SU-DHL-6 (cell line): ENCODE measurements around the gene TRAPPC2.

Experiments used
- H2AFZ ChIP-seq: fragments of 200-600 bp; sonication (generic); 2 replicates; pipeline ENCODE4 v1.6.1; 2014; ENCODE audit warnings: low read depth, mild to moderate bottlenecking, moderate library complexity, mixed read lengths, antibody characterized with exemption, low read length; ENCODE audit not compliant: severe bottlenecking
- H3F3A ChIP-seq: fragments of 200-600 bp; shearing (Covaris generic); 2 replicates; pipeline ENCODE4 v1.6.0; 2016; ENCODE audit warnings: antibody characterized with exemption, mild to moderate bottlenecking; ENCODE audit not compliant: insufficient read depth
- H3K27ac ChIP-seq: fragments of 200-600 bp; sonication (generic); 2 replicates; pipeline ENCODE4 v1.5.1; 2016; ENCODE audit warnings: low read depth, mild to moderate bottlenecking, low read length, moderate library complexity, mixed read lengths
- H3K27me3 ChIP-seq: fragments of 200-600 bp; sonication (generic), shearing (Covaris generic); 2 replicates; pipeline ENCODE4 v1.6.0; 2014; ENCODE audit warnings: mild to moderate bottlenecking, low read length
- H3K36me3 ChIP-seq: fragments of 200-600 bp; sonication (generic); 2 replicates; pipeline ENCODE4 v1.6.1; 2014; ENCODE audit warnings: mild to moderate bottlenecking, low read length, mixed read lengths
- H3K4me2 ChIP-seq: fragments of 300-600, 200-600 bp; shearing (Covaris generic), sonication (generic); 2 replicates; pipeline ENCODE4 v1.6.0; 2014; ENCODE audit warnings: low read length, low read depth, mild to moderate bottlenecking; ENCODE audit not compliant: poor library complexity, severe bottlenecking
- H3K4me3 ChIP-seq: fragments of 200-600 bp; sonication (generic); 2 replicates; pipeline ENCODE4 v1.5.1; 2014; ENCODE audit warnings: antibody characterized with exemption, low read length, mild to moderate bottlenecking, mixed read lengths; ENCODE audit not compliant: insufficient read depth, poor library complexity, severe bottlenecking
- H3K79me2 ChIP-seq: fragments of 200-600 bp; sonication (generic); 2 replicates; pipeline ENCODE4 v1.6.1; 2014; ENCODE audit warnings: mild to moderate bottlenecking, low read length, moderate library complexity; ENCODE audit not compliant: insufficient read depth
- H3K9ac ChIP-seq: fragments of 200-600 bp; sonication (generic); 2 replicates; pipeline ENCODE4 v1.7.0; 2014; ENCODE audit warnings: mild to moderate bottlenecking, low read length
- H3K9me2 ChIP-seq: fragments of 200-600 bp; sonication (generic); replicated peaks from 2 replicates; pipeline ENCODE4 v1.6.1; 2014; ENCODE audit warnings: low read length; ENCODE audit not compliant: insufficient read depth
- H3K9me3 ChIP-seq: fragments of 200-600 bp; sonication (generic); 2 replicates; pipeline ENCODE4 v1.6.1; 2014; ENCODE audit warnings: low read length, mixed read lengths; ENCODE audit not compliant: insufficient read depth
- H4K20me1 ChIP-seq: fragments of 200-600 bp; sonication (generic); 2 replicates; pipeline ENCODE4 v1.6.1; 2014; ENCODE audit warnings: low read depth, mild to moderate bottlenecking, antibody characterized with exemption, low read length, moderate library complexity, mixed read lengths
- EZH2phosphoT487 ChIP-seq: fragments of 200-600 bp; sonication (generic), shearing (Covaris generic); conservative IDR thresholded peaks from 2 replicates; pipeline ENCODE4 v1.6.1; 2018; ENCODE audit warnings: mild to moderate bottlenecking, antibody characterized with exemption, low read length, moderate library complexity, mixed read lengths
- TF ChIP-seq, protein P1 (sequence below): fragments of 200-600 bp; sonication (generic); IDR thresholded peaks from one replicate; pipeline ENCODE4 v1.5.1; 2017; ENCODE audit warnings: antibody characterized with exemption, mild to moderate bottlenecking, low read length, moderate library complexity; ENCODE audit not compliant: insufficient read depth, poor library complexity, severe bottlenecking

The TRAPPC2 gene

DNA sequence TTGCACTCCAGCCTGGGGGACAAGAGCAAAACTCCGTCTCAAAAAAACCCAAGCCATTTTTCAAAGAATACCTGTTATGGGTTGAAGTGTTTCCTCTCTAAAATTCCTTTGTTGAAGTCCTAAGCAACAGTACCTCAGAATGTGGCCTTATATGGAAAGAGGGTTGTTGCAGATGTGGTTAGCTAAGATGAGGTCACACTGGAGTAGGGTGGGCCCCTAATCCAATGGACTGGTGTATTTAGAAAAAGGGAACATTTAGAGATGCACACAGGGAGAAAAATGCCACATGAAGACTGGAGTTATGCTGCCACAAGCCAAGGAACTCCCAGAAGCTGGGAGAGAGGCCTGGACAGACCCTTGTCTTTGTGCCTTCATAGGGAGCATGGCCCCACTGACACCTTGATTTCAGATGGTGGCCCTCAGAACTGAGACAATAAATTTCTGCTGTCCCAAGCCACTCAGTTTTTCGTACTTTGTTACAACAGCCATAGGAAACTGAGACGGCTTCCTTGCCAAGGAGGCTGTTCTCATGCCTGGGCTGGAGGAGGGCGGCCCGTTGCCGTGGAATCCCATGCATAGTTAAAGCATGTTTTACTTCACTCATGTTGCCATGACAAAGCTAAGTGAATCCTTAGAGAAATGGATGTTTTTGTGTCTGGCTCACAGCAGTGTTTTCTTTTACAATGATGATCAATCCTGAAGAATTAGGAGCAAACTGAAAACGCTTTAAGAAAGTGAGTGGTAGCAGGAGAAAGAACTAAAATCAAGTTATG, 16.5 kb downstream of the TRAPPC2 start:
- Histone ChIP-seq H3K27me3 (no peaks in the 10 kb centered on the region), H4K20me1 (no peaks in the 10 kb centered on the region), H3K4me3 (no peak overlapping the region), H3K4me2 (no peak overlapping the region), H3K9ac (no peak overlapping the region), H3K36me3 (peaks cover 4% of the 10 kb centered on the region; the same call in 1 of the 2 replicates), H2AFZ (no peak overlapping the region), H3K9me2 (no peaks in the 10 kb centered on the region), H3K9me3 (no peaks in the 10 kb centered on the region), H3K79me2 (peaks cover 32% of the 10 kb centered on the region), H3F3A (no peaks in the 10 kb centered on the region), H3K27ac (no peak overlapping the region)
- TF ChIP-seq EZH2phosphoT487, result no peak
- TF ChIP-seq, protein P1, sequence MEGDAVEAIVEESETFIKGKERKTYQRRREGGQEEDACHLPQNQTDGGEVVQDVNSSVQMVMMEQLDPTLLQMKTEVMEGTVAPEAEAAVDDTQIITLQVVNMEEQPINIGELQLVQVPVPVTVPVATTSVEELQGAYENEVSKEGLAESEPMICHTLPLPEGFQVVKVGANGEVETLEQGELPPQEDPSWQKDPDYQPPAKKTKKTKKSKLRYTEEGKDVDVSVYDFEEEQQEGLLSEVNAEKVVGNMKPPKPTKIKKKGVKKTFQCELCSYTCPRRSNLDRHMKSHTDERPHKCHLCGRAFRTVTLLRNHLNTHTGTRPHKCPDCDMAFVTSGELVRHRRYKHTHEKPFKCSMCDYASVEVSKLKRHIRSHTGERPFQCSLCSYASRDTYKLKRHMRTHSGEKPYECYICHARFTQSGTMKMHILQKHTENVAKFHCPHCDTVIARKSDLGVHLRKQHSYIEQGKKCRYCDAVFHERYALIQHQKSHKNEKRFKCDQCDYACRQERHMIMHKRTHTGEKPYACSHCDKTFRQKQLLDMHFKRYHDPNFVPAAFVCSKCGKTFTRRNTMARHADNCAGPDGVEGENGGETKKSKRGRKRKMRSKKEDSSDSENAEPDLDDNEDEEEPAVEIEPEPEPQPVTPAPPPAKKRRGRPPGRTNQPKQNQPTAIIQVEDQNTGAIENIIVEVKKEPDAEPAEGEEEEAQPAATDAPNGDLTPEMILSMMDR, result no peak

GRCh38 chrX:13716905-13717304, 17.5 kb downstream of the TRAPPC2 start:
- no peaks in the 10 kb centered on the region for H4K20me1 ChIP-seq

GRCh38 chrX:13716455-13716854, 18.0 kb downstream of the TRAPPC2 start:
- Histone ChIP-seq H3K4me2 (no peak overlapping the region), H3K36me3 (peaks cover 4% of the 10 kb centered on the region; the same call in 1 of the 2 replicates), H4K20me1 (no peaks in the 10 kb centered on the region), H3K4me3 (no peak overlapping the region), H3K9ac (no peak overlapping the region), H3K27ac (no peak overlapping the region), H3F3A (no peaks in the 10 kb centered on the region), H3K27me3 (no peaks in the 10 kb centered on the region), H3K79me2 (peaks cover 23% of the 10 kb centered on the region), H3K9me2 (no peaks in the 10 kb centered on the region), H3K9me3 (no peaks in the 10 kb centered on the region), H2AFZ (no peak overlapping the region)
- no peak for TF ChIP-seq EZH2phosphoT487
- TF ChIP-seq, protein P1, result no peak

More at GRCh38 chrX:13716905-13717304, 17.5 kb downstream of the TRAPPC2 start:
- peaks cover 25% of the 10 kb centered on the region for H3K79me2 ChIP-seq
- no peaks in the 10 kb centered on the region for H3K9me3 ChIP-seq
- H3K4me2 ChIP-seq, result no peak overlapping the region
- no peak overlapping the region for H3K27ac ChIP-seq
- no peaks in the 10 kb centered on the region for H3F3A ChIP-seq
- no peak overlapping the region for H2AFZ ChIP-seq
- no peak overlapping the region for H3K9ac ChIP-seq
- no peaks in the 10 kb centered on the region for H3K9me2 ChIP-seq
- TF ChIP-seq EZH2phosphoT487, result no peak
- TF ChIP-seq, protein P1, result no peak
- H3K4me3 ChIP-seq, result no peak overlapping the region
- H3K36me3 ChIP-seq, result peaks cover 4% of the 10 kb centered on the region; the same call in 1 of the 2 replicates
- no peaks in the 10 kb centered on the region for H3K27me3 ChIP-seq
